ENCODE measurements around the gene FLNB. TPM values are rescaled to one million over a fixed set of nuclear protein-coding genes. Genes with fewer than 3 reads are reported as not detected.

Gene FLNB
- polyA plus RNA-seq, 3 donors, result 0.47 to 4.0 (median 2.1) TPM

DNA sequence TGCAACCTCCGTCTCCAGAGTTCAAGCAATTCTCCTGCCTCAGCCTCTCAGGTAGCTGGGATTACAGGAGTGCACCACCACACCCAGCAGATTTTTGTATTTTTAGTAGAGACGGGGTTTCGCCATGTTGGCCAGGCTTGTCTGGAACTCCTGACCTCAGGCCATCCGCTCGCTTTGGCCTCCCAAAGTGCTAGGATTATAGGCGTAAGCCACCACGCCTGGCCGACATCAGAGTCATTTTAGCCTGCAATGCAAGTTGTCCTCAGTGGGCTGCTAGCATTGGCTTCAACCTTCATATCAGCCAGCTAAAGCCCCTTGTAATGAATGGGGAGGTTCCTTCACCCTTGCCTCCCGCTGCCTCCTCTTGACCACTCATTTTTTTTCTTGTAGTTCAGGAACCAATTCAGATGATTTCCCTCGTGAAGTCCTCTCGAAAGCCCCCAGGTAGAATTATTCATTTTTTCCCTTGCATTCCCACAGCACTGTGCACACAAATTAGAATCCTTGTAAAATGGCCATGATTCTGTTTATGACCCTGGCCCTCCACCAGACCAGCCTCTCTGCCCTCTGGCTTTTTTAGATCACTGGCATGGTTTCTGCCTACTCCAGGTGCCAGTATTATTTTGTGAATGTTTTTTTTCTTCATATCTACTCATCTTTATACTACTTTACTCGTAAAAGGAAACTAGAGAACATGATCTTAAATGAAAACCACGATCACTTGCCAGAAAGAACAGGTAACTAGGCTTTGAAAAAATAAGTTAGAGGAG is 29.1 kb downstream of the FLNB start:
- Mint-ChIP-seq H3K9me3 (no peaks in the 10 kb centered on the region), H3K4me1 (peaks cover 30% of the 10 kb centered on the region), H3K27ac (peak overlapping the region in 1 of 7 donors; percentile 10), H3K4me3 (no peak overlapping the region), H3K27me3 (ENCODE audit: low read depth in 3 of 3) (peaks cover 0 to 2% (median 1%) of the 10 kb centered on the region in 3 donors), H3K36me3 (peaks cover 0 to 18% of the 10 kb centered on the region in 2 donors)
- no peak for TF ChIP-seq CTCF (IDR thresholded peaks at IDR 0.05)
- Histone ChIP-seq H2AFZ (ENCODE audit: insufficient read depth, low read depth, low read length, poor library complexity, severe bottlenecking) (no peak overlapping the region), H3K36me3 (replicated peaks in 1 of 2; ENCODE audit: control insufficient read depth in 1 of 2, insufficient read depth in 2 of 2, low read length in 2 of 2) (no peaks in the 10 kb centered on the region), H3K4me2 (replicated peaks; ENCODE audit: extremely low read depth, low read length, poor library complexity, severe bottlenecking) (no peak overlapping the region), H3K9ac (ENCODE audit: insufficient read depth, low read length, poor library complexity, severe bottlenecking) (no peak overlapping the region), H3K27me3 (ENCODE audit: control insufficient read depth in 2 of 2, insufficient read depth in 2 of 2, low read length in 2 of 2) (no peaks in the 10 kb centered on the region), H3K27ac (ENCODE audit: low read depth in 1 of 2, low read length in 2 of 2) (no peak overlapping the region), H3K4me1 (ENCODE audit: control insufficient read depth in 1 of 2, insufficient read depth in 2 of 2, low read length in 2 of 2) (peaks cover 17 to 25% of the 10 kb centered on the region in 2 donors), H3K9me3 (replicated peaks in 1 of 2; ENCODE audit: control insufficient read depth in 1 of 2, insufficient read depth in 1 of 2, low read length in 2 of 2) (no peaks in the 10 kb centered on the region), H4K20me1 (ENCODE audit: insufficient read depth, low read length) (no peaks in the 10 kb centered on the region), H3K79me2 (ENCODE audit: insufficient read depth, low read length) (peaks cover 20% of the 10 kb centered on the region), H3K4me3 (replicated peaks in 1 of 3; ENCODE audit: low read depth in 2 of 3, low read length in 3 of 3) (no peak overlapping the region)
- no peak for DNase-seq
- intact Hi-C loops (cut with micrococcal nuclease), result no loop called here
- 98% methylated on average over 7 of the region's 13 CpGs for WGBS (ENCODE audit: insufficient coverage)

GRCh38 chr3:58038675-58039292 is 30.6 kb downstream of the FLNB start:
- no peak for TF ChIP-seq CTCF (IDR thresholded peaks at IDR 0.05)
- Mint-ChIP-seq H3K9me3 (no peaks in the 10 kb centered on the region), H3K4me1 (peaks cover 30% of the 10 kb centered on the region), H3K36me3 (peaks cover 0 to 18% of the 10 kb centered on the region in 2 donors), H3K27ac (peak overlapping the region in 5 of 7 donors; percentile 25 to 85 (median 40)), H3K4me3 (no peak overlapping the region), H3K27me3 (ENCODE audit: low read depth in 3 of 3) (peaks cover 0 to 2% (median 1%) of the 10 kb centered on the region in 3 donors)
- Histone ChIP-seq H3K36me3 (replicated peaks in 1 of 2; ENCODE audit: control insufficient read depth in 1 of 2, insufficient read depth in 2 of 2, low read length in 2 of 2) (no peaks in the 10 kb centered on the region), H3K9me3 (replicated peaks in 1 of 2; ENCODE audit: control insufficient read depth in 1 of 2, insufficient read depth in 1 of 2, low read length in 2 of 2) (no peaks in the 10 kb centered on the region), H3K27ac (ENCODE audit: low read depth in 1 of 2, low read length in 2 of 2) (no peak overlapping the region), H2AFZ (ENCODE audit: insufficient read depth, low read depth, low read length, poor library complexity, severe bottlenecking) (no peak overlapping the region), H3K4me1 (ENCODE audit: control insufficient read depth in 1 of 2, insufficient read depth in 2 of 2, low read length in 2 of 2) (peaks cover 17 to 25% of the 10 kb centered on the region in 2 donors), H3K79me2 (ENCODE audit: insufficient read depth, low read length) (peaks cover 34% of the 10 kb centered on the region), H4K20me1 (ENCODE audit: insufficient read depth, low read length) (no peaks in the 10 kb centered on the region), H3K4me2 (replicated peaks; ENCODE audit: extremely low read depth, low read length, poor library complexity, severe bottlenecking) (peak overlapping the region; percentile 1), H3K9ac (ENCODE audit: insufficient read depth, low read length, poor library complexity, severe bottlenecking) (no peak overlapping the region), H3K4me3 (replicated peaks in 1 of 3; ENCODE audit: low read depth in 2 of 3, low read length in 3 of 3) (no peak overlapping the region), H3K27me3 (ENCODE audit: control insufficient read depth in 2 of 2, insufficient read depth in 2 of 2, low read length in 2 of 2) (no peaks in the 10 kb centered on the region)
- DNase-seq, result peak; percentile 29 to 46 (median 42)
- intact Hi-C loops (cut with micrococcal nuclease), result no loop called here
- 50% methylated on average over 4 of the region's 8 CpGs for WGBS (ENCODE audit: insufficient coverage)
